RPMI8226 (cell line): ENCODE results near the gene GRID2IP.

Source experiments
- DNase-seq: peaks from one replicate; pipeline ENCODE4 v3.0.0-alpha.2; 2015

The GRID2IP gene

GRCh38 chr7:6559896-6560295, 8.6 kb upstream of the GRID2IP start:
- DNase-seq, result no peak

- peak; percentile 75 for DNase-seq
These were observed 7.6 kb upstream of the GRID2IP start for GRCh38 chr7:6558837-6559236.

DNA sequence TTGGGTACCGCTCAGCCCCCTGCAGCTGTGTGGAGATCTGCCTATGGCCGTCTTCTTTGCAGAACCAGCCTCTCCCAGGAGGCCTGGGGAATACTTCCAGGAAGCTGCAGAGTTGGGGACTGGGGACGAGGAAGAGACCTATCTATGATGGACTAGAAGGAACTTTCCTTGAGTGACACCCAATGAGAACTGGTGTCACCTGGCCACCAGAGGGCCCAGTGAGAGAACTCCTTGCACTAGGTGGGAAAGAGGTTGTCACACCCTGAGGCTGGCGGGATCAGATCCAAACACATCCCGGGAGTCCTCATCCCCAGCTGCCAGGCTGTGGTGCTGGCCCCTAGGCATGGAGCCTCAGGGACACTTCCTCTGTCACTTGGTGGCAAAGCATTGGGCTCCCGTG, 4.9 kb upstream of the GRID2IP start:
- DNase-seq, result peak; percentile 58

DNA sequence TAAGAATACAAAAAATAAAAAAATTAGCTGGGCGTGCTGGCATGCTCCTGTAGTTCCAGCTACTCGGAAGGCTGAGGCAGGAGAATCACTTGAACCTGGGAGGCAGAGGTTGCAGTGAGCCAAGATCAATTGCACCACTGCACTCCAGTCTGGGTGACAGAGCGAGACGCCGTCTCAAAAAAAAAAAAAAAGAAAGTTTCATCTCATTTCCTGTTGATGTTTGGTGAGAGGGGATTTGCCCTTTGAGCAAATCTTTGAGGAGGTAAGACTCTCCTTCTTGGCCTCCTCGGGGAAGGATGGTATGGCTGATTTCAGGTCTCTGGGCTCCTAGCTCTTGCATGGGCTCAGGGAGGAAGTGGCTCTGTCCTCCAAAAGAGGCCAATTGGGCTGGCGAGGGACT, 3.6 kb upstream of the GRID2IP start:
- no peak for DNase-seq

GRCh38 chr7:6553448-6554044, 2.3 kb upstream of the GRID2IP start:
- no peak for DNase-seq

DNA sequence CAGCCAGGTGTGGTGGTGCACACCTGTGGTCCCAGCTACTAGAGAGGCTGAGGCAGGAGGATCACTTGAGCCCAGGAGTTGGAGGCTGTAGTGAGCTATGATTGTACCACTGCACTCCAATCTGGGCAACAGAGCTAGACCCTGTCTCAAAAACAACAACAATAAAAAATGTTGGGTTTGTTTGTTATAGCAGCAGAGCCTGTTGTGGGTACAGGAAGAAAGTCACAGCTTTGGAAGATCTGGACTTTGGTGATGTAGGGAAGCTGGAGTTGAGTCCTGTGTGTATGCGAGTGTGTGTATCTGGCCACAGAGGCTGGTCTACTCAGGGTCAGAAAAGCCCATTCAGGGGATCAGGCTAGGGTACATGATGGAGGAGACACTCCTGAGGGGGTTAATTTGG, 3.9 kb downstream of the GRID2IP start:
- DNase-seq, result no peak

GRCh38 chr7:6546498-6547251, 4.6 kb downstream of the GRID2IP start:
- DNase-seq, result no peak

GRCh38 chr7:6545398-6546126, 5.7 kb downstream of the GRID2IP start:
- peak; percentile 64 for DNase-seq

DNA sequence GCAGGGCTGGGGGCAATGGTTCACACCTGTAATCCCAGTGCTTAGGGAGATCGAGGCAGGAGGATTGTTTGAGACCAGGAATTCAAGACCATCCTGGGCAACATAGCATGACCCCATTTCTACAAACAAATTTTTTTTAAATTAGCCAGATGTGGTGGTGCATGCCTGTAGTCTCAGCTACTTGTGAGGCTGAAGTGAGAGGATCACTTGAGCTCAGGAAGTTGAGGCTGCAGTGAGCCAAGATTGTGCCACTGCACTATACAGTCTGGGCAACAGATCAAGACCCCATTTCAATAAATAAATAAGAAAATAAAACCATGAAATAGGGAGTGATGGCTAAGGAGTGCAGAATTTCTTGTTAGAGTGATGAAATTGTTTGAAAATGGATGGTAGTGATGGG, 8.9 kb downstream of the GRID2IP start:
- DNase-seq, result no peak

GRCh38 chr7:6536262-6537260, 14.7 kb downstream of the GRID2IP start:
- DNase-seq, result no peak

DNA sequence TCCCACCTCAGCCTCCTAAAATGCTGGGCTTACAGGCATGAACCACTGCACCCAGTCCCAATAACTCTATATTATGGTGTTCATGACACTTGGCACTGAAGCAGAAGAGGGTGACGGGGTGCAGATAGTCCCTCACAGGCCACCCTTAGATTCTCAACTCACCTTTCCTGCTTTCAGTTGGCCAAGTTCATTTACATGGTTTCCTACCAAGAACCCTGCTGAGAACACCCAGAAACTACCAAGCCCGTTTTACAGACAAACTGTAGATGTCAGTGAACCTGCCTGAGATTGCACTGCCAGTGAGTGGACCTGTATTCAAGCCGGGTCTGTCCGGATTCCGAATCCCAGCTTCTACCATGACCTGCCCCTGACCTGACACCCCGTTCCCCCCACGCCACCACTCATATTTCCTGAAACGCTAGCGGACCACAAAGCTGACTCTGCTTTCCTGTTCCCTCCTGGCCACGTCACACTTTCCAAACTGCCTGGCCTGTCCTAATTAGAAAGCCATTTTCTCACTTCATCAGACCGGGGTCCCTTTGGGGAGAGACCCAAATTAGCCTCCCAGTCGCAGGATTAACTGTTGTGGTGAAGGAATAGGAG, 17.3 kb downstream of the GRID2IP start:
- DNase-seq, result peak; percentile 48

GRCh38 chr7:6532516-6532915, 18.7 kb downstream of the GRID2IP start:
- DNase-seq, result no peak

DNA sequence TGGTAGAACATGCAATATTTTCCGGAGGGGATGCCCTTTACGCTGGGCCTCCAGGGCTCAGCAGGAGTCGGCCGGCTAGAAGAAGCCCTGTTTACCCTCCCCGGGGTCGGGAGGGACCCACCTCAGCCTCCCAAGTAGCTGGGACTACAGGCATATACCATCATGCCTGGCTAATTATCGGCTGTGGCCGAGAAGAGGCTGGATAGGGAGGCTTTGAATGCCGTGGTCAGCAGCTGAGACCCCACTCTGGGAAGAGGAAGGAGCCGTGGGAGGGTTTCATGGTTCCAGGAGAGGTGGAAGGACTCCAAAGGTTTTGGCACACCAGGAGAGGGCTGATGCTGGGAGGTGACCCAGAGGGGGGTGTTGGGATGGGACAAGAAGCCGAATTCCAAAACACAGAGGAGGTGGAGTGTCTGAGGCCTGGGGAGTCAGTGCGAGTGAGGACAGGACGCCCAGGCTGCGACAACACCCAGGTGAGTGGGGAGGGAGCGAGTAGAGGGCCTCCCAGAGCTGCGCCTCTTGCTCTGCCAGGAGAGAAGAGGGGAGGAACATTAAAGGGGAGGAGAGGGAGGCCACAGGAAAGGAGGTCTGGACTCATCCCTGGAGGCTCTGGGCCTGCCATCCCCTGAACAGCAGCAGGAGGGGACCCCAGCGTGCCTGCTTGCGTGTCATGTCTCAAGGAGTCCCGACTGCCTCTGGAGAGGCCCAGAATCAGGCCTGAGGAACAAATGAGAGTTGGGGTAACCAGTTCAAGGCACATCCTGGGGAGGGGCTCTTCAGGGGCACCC, 19.6 kb downstream of the GRID2IP start:
- no peak for DNase-seq

GRCh38 chr7:6530626-6531491, 20.4 kb downstream of the GRID2IP start:
- DNase-seq, result peak; percentile 60

DNA sequence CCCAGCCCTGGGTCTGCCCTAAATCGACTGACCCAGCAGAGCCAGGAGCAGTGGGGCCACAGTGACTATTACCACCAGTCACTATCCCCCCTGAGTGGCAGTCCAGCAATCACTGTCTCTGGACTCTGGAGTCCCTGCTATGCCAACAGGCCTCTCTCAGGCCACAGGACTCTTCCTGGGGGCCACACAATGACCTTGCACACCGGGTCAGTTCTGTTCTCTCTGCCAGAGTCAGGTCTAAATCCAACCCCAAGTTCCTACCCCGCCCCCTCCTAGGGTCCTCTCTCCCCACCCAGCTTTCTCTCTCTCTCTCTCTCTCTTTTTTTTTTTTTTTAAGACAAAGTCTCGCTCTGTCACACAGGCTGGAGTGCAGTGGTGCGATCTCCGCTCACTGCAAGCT, 21.6 kb downstream of the GRID2IP start:
- no peak for DNase-seq

GRCh38 chr7:6528401-6529130, 22.7 kb downstream of the GRID2IP start:
- no peak for DNase-seq

DNA sequence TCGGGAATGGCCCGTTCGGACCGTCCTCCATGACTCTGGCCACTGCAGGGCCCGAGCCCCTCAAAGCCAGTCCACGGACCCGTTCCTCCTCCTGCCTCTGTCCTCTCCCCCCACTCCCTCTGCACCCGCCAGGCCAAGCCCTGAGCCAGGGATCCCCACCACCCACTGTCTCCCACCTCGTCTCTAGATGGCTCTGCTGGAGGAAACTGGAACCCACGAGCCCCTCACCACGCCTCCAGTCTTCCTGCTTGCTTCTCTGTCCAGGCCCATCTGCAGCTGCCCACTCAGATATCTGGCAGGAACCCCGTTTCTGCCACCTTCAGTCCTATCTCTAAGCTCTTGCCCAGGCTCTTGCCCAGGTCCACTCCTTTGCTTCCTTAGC, 24.3 kb downstream of the GRID2IP start:
- no peak for DNase-seq

DNA sequence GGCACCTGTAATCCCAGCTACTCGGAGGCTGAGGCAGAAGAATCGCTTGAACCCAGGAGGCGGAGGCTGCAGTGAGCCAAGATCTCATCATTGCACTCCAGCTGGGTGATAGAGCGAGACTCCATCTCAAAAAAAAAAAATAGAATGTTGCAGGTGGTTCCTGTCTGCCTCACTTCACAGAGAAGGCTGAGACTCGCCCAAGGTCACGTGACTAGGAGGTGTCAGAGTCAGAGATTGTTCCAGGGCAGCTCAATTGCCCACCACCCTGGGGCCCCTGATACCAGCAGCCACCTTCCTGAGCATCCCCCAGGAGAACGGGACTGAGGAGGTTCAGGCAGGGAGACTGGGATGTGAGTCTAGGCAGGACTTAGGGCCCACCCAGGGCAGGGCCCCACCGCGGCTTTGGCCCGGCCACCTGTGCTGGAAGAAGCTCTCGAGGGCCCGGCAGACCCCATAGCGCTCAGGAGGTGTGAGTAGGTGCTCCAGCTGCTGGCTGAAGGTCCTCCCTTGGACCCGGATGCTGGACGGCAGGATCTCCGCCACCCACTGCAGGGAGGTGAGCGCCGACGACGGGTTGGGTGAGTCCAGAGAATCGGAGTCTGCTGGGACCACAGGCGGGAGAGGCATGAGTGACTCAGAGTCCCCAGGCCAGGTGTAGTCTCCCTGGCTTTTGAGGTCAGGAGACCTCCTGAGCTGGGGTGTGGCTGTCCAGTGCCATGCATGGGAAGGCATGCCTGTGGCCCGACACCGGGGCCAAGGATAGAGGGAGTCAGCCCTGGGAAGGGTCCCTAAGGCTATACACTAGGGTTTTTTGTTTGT, 30.9 kb downstream of the GRID2IP start:
- DNase-seq, result peak; percentile 63
